ENCODE measurements around the gene PLEKHN1.

The PLEKHN1 gene

GRCh38 chr1:931380-932172 lies 34.7 kb upstream of the PLEKHN1 start:
- DNase-seq: no peak

DNA sequence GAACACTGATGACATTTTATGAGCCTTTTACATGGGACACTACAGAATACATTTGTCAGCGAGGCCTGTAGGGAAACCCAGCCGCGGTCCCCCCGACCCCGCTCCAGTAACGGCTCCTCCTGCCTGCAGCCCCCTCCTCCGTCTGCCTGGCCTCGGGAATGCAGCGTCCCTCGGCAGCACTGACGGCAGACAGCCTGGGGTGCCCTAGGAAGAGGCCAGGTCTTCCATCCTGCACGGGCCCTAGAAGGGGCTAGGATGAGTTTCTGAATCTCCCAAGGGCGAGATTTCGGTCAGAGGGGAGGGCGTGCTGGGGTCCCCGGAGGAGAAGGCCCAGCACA lies 34.1 kb upstream of the PLEKHN1 start:
- no peak for DNase-seq

DNA sequence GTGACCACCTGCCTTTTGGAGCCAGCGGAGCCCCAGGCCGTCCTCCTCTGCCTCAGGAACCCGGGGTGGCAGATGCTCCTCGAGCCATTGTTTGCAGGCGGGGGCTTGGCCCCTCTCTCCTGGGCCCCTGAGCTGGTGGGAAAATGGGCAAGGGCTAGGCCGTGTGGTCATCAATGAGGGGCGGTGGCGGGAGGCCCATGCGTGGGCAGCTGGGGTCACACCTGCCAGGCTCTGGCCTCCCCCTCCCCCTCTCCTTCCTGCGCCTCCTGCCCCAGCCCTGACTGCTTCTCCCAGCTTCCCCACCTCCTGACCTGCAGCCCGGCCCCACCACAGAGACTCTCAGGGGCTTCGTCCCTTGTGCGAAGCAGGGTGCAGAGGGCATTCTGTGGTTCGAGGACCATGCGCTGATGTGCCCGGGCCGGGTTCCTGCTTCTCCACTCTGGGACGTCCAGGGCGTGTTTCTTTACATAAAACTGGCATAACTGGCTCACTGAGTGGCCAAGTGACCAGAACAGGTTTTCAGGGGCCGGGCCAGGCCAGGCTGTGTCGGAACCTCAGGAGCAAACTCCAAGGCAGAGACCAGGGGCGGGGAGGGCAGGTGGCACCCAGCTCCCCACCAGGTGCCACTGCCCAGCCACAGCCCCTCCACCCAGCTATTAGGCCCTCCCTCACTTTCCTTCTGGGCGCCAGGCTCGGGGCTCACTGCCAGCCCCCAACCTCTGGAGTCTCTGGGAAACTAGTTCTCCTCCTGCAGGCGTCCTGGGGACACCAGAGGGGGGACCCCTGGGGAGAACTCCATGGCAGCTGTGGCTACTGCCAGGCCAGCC lies 33.3 kb upstream of the PLEKHN1 start:
- no peak for DNase-seq

DNA sequence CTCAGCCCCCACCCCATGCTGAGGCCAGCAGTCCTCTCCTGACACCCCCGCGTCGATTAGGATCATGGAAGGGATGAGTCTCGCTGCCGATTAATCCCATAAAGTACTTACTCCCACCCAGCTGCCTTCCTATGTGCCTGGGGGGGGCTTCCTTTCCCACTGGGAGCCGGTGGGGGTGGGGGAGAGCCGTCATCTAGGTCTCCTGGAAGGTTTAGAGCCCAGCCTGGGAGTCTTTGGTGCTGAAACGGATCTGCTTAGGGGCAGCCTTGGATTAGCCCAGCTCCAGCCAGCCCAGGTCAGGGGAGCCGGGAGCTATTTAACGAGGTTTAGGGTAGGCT lies 32.7 kb upstream of the PLEKHN1 start:
- DNase-seq: no peak

DNA sequence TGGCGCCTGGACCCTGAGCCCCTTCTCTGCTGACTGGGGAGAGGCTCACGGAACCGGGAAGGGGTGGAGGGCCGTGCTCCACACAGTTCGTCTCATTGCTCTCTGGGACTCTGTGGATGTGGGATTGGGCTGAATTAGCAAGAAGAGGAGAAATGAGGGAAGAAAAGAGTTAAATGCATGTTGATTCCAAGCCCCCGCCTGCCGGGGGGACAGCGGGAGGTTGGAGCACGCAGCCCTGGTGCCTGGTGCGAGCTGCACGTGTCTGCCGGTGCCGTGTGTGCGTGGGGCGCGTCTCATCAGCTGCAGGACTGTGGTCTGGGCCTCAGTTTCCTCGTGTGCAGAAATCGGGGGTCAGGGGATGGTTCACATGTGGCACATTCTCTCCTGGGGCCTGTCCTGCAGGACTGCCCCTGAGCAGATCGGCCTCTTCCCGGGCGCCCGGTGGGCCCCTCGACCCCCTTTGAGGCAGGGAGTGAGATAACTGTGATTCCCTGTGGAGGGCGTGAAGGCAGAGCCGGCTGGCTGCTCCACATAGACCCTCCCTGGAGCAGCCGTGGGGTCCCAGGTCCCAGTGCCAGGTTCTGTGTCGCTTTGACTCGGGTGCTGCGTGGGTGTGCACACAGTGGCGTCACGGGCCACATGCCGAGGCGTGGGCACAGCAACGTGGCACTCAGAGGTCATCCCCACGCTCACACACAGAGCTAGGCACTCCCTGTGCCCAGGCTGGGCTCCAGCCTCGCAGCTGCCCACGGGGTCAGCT lies 31.1 kb upstream of the PLEKHN1 start:
- DNase-seq: no peak

DNA sequence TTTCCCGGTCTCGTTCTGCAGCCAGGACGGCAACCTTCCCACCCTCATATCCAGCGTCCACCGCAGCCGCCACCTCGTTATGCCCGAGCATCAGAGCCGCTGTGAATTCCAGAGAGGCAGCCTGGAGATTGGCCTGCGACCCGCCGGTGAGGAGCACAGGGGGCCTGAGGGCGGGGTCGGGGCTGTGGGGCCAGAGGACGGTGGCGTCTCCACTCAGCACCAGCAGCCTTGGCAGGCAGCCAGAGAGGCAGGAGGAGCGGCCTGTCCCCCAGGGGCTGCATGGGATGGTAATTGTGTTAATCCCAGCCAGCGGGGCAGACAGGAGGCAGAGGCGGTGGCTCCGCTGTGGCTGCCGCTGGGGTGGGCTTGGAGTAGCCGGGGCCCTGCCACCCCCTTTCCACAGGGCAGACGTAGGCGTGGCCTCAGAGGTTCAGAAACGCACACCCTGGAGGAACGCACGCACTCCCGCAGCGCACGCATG lies 30.5 kb upstream of the PLEKHN1 start:
- DNase-seq: no peak

- DNase-seq: no peak
Observed at GRCh38 chr1:936348-937264, 29.7 kb upstream of the PLEKHN1 start.

DNA sequence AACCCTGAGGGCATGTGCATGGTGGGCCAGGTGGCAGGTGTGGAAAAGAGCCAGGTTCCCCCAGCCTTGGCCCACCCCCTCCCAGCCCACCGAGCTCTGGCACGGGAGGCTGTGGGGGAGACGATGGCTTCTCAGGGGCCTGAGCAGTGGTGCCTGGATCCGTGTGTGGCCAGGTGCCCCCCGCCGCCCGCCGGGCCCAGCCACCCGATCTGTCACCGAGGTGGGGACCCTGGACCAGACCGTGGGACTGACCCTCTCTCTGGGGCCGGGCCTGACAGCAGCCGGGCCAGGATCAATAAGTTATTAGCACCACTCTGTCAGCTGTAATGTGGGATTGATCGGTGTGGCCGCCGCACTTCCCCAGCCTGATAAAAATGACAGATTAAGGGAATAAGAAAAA lies 28.8 kb upstream of the PLEKHN1 start:
- DNase-seq: no peak

DNA sequence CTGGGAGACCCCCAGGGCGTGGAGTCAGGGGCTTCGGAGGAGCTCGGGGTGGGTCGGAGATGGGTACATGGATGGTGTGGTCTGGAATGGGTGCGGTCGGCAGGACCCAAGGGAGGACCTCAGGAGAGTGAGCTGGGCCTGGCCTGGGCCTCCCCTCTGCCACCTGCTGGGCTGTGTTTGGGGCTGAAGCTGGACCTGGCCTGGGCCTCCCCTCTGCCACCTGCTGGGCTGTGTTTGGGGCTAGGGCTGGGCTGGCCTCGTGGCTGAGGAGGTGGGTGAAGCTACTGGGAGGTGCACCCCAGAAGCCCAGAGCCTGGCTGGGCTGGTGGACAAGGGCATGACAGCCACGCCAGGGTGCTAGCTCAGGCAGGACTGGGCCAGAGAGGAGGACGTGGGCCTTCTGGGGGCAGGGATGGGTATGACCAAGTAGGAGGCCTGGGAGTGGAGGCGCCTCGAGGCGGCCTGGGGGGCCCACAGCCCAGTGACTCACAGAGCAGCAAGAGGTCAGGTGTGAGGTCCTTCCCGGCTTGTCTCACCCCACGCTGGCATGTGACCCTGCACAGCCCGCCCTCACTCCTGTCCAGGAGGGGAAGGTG lies 28.1 kb upstream of the PLEKHN1 start:
- DNase-seq: peak; percentile 22

- no peak for DNase-seq
Observed at GRCh38 chr1:938711-939489, 27.4 kb upstream of the PLEKHN1 start.

DNA sequence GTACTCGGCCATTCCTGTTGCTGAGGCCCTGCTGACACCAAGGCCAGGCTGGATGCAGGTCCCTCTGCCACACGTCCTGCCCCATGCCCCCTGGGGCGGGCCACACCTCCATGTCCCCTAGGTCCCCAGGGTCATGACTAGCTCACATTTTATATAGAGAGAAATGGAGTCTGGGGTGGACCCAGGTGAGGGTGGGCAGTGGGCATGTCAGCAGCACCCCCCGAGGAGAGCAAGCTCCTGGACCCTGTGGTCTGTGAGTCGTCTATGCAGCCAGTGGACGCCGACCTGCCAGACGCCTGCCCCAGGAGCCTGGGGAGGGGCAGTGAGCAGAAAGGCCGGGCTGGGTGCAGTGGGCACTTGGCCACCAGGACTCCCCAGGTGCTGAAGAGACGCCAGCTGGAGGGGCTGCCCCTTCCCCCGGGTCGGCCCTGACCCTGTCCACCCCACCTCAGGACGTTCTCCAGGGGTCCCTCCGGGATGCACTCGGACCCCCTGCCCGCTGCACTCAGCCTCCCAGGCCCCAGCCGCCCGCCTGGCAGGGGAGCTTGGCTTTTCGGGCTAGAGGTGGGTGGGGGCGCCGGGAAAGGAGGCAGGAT lies 26.7 kb upstream of the PLEKHN1 start:
- no peak for DNase-seq

- DNase-seq: no peak
Observed at GRCh38 chr1:940107-941014, 25.9 kb upstream of the PLEKHN1 start.

GRCh38 chr1:941015-941587 lies 25.2 kb upstream of the PLEKHN1 start:
- no peak for DNase-seq

DNA sequence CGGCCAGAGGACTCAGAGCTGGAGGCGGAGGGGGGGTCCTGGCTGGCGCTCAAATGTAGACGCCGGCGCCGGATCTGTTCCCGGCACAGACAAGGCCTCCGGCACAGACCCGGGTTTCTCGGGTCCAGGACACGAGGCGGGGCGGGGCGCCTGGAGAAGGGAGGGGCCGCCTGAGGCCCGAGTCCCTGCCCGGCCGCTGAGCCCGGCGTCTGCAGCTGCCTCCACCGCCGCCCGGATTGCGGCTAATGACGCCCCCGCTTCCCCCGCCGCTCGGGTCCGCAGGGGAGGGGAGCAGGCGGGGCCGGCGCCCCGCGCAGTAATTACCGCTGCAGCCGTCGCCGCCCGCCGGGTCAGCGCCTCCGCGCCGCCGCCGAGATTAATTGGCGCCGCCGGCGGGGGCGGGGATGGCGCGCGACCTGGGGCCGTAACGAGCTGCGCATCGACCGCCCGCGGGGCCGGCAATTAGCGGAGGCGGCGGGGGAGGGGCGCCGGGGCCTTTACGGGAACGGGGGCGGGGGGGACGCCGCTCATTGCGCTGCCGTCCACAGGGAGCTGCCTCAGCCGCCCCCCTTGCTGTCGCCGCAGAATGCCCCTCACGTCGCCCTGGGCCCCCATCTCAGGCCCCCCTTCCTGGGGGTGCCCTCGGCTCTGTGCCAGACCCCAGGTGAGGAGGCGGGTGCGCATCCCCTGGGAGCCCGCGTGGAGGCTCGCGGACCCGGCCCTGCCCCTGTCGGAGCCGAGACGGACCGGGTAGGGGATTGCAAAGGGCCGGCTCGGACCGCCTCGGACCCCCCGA lies 24.5 kb upstream of the PLEKHN1 start:
- peak; percentile 27 for DNase-seq

DNA sequence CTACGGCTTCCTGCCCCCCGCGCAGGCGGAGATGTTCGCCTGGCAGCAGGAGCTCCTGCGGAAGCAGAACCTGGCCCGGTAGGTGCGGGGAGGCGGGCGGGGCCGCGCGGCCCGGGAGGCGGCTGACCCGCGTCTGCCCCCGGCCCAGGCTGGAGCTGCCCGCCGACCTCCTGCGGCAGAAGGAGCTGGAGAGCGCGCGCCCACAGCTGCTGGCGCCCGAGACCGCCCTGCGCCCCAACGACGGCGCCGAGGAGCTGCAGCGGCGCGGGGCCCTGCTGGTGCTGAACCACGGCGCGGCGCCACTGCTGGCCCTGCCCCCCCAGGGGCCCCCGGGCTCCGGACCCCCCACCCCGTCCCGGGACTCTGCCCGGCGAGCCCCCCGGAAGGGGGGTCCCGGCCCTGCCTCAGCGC lies 23.9 kb upstream of the PLEKHN1 start:
- DNase-seq: no peak

DNA sequence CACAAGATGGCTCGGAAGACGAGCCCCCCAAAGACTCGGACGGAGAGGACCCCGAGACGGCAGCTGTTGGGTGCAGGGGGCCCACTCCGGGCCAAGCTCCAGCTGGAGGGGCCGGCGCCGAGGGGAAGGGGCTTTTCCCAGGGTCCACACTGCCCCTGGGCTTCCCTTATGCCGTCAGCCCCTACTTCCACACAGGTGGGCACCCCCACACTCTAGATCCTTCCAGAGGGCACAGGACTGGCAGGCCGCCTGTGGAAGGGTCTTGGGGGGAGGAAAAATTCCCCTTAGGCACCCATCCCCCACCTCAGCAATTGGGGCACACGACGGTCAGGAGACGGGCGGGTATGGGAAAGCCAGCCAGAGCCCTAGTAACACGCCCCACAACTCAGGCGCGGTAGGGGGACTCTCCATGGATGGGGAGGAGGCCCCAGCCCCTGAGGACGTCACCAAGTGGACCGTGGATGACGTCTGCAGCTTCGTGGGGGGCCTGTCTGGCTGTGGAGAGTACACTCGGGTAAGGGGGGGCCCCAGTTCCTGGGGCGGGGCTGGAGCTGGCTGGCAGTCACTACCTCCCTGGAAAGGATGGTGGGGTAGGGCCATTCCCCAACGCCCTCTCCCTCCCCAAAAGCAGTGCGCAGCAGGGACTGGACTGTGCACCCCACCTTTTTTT lies 23.3 kb upstream of the PLEKHN1 start:
- DNase-seq: no peak

- DNase-seq: no peak
Observed at GRCh38 chr1:943545-944340, 22.5 kb upstream of the PLEKHN1 start.

Measured in suppressor macrophage treated with lipopolysaccharide for 4 hours (primary cell).